ENCODE measurements around the gene BCAS1.

The BCAS1 gene

DNA sequence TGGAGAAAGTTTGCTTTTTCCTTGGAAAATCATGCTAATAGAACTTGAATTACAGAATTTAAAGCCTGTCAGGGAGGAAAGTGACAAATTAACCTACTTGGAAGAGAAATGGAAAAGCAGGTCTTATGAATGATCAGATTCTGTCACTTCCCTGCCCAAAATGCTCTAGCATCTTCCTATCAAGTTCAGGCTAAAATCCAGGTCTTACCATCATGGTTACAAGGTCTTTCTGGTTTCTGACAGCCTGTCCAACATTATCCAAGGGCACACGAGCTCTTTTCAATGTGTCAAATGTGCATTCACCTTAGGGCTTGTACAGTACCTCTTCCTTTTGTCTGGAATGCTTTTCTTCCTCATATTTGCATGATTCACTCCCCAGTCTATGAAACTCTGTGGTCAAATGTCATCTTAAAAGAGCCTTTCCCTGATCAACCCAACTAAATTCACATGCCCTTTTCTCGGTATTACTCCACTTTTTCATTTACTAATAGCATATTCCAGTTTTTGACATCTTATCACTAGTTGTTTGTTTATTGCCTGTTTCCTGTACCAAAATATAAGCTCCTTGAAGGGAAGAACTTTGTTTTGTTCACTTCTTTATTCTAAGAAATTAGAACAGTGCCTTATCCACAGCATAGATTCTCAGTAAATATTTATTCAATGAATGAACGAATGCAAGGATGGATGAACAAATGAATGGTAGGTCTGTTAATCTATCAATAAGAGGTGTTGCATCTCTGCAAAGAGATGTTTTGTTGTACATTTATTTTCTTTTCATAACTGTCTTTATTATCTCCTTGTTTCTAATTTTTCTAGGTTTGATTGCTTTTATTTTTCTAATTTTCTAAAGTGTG lies 139.5 kb downstream of the BCAS1 start:
- Mint-ChIP-seq H3K27me3 (no peaks in the 10 kb centered on the region), H3K4me3 (no peak overlapping the region), H3K4me1 (ENCODE audit: low read depth) (peaks cover 77% of the 10 kb centered on the region), H3K36me3 (ENCODE audit: low read depth) (no peaks in the 10 kb centered on the region), H3K27ac (peak overlapping the region; percentile 48), H3K9me3 (no peaks in the 10 kb centered on the region)
- intact Hi-C loops (cut with micrococcal nuclease) = no loop called here

DNA sequence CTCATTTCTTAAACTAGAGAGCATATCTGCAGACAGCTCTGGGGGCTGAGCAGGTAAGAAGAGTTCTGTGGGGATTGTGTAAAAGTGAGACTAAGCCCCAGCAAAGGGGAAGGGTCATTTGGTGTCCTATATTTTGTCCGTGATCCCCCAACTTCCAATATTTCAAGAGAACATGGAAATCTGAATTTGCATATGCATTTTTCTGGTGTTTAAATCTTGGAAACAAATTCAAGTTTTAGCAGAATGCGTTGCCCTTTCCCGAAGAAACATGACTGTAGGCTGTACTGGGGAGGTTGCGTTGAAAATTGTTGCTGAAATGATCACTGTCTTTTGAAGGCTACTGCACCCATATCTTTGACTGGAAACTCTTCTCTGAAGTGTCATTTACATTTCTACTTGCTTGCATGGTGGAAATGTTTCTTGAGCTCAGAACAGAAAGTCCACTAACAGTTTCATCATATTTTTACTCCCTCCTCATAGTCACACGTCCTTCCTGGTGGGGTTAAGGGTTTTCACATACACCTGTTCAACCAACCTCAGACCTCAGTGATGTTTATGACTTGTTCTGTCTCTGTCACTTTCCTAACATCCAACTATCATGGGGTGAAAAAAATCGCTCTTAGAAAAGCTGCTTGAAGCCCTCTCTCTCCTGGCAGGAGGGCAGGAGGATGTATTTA lies 140.3 kb downstream of the BCAS1 start:
- Mint-ChIP-seq H3K27me3 (no peaks in the 10 kb centered on the region), H3K4me1 (ENCODE audit: low read depth) (peaks cover 74% of the 10 kb centered on the region), H3K4me3 (no peak overlapping the region), H3K27ac (peak overlapping the region; percentile 48), H3K9me3 (no peaks in the 10 kb centered on the region), H3K36me3 (ENCODE audit: low read depth) (no peaks in the 10 kb centered on the region)
- intact Hi-C loops (cut with micrococcal nuclease) = no loop called here

DNA sequence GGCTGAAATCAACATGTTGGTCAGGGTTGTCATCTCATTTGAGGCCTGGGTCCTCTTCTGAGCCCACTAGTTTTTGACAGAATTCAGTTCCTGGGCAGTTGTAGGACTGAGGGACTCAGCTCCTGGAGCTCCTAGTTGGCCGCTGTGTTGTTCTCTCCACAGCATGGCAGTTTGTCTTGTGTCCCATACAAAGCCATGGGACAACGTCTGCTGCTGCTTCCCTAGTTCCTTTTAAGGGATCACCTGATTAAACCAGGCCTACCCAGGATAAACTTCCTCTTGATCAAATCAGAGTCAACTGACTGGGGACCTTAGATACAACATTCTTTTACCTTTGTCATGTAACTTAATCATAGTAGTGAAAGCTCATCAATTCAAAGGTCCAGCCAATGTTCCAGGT lies 141.0 kb downstream of the BCAS1 start:
- H3K9me3 Mint-ChIP-seq = no peaks in the 10 kb centered on the region
- peaks cover 67% of the 10 kb centered on the region for H3K4me1 Mint-ChIP-seq (ENCODE audit: low read depth)
- intact Hi-C loops (cut with micrococcal nuclease) = no loop called here
- no peak overlapping the region for H3K4me3 Mint-ChIP-seq
- no peaks in the 10 kb centered on the region for H3K36me3 Mint-ChIP-seq (ENCODE audit: low read depth)
- no peaks in the 10 kb centered on the region for H3K27me3 Mint-ChIP-seq
- H3K27ac Mint-ChIP-seq = peak overlapping the region; percentile 37

DNA sequence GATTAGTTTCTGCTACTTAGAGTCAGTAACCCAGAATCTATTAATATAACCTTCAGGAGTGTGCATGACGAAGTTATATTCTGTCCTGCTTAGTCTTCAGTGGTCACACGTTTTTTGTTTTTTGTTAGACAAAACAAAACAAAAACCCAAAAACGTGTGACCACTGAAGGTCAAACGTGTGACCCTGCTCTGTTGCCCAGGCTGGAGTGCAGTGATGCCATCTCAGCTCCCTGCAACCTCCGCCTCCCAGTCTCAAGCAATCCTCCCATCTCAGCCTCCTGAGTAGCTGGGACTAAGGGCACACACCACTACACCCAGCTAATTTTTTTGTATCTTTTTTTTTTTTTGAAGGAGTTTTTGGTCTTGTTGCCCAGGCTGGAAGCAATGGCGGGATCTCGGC lies 142.4 kb downstream of the BCAS1 start:
- Mint-ChIP-seq H3K27ac (no peak overlapping the region), H3K36me3 (ENCODE audit: low read depth) (no peaks in the 10 kb centered on the region), H3K4me3 (no peak overlapping the region), H3K27me3 (no peaks in the 10 kb centered on the region), H3K4me1 (ENCODE audit: low read depth) (peaks cover 66% of the 10 kb centered on the region), H3K9me3 (no peaks in the 10 kb centered on the region)
- intact Hi-C loops (cut with micrococcal nuclease) = no loop called here

DNA sequence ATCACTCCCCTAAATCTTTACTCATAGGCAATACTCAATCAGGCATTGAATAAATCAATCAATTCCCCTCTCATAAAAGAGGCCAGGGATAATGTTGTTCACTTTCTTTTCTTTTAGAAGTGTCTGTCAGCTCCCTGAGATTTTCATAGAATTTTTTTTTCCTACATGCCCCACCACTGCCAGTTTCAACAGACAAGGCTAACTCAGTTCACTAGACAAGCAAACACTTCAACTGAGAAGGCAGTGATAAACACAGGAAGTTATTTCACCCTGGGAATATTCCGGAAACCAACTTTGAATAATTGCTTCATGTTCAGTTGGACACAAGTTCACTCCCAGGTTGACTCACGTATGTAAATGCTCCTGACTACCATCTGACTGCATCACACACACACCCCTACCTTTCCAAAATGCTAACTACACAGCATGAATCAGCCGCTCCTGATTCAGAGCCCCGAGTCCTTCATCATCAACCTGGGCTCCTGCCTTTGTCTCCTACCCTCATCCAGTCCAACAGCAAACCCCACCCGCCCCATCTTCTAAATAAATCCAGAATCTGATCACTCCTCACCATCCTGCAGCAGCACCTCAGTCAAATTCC lies 143.9 kb downstream of the BCAS1 start:
- Mint-ChIP-seq H3K4me1 (ENCODE audit: low read depth) (peaks cover 73% of the 10 kb centered on the region), H3K36me3 (ENCODE audit: low read depth) (no peaks in the 10 kb centered on the region), H3K9me3 (no peaks in the 10 kb centered on the region), H3K27me3 (no peaks in the 10 kb centered on the region), H3K27ac (peak overlapping the region; percentile 68), H3K4me3 (no peak overlapping the region)
- intact Hi-C loops (cut with micrococcal nuclease) = no loop called here

DNA sequence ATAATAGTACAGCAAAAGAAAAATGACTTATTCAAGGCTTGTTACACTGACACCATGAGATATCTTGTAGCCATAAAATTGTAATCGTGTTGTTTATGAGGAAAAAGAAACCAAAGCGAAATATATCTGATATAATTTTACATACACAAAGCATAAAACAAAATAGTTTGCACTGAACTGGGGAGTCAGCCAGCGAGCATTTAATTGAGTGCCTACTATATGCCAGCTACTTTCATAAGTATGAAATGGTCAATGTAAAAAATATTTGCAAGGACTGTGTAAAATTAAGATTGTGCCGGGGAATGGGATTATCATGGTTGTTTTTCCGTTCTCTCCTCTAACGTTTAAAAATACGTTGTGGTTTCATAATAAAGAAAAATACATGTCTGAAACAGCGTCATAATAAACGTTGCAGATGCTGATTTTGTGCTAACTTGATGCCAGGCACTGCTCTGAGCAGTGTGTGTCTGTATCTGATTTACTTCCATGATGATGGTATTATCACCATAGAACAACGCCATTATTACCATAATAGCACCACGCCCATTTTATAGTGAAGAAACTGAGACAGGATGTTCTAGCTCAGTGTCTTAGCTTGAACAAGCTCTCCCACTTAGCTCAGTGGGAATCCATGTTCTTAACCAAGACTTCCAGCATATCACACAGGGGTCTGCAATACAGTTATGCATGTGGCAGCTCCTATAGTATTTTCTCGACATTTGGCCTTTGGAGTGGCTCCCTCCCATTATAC lies 144.6 kb downstream of the BCAS1 start:
- Mint-ChIP-seq H3K4me1 (ENCODE audit: low read depth) (peaks cover 73% of the 10 kb centered on the region), H3K27ac (peak overlapping the region; percentile 68), H3K27me3 (no peaks in the 10 kb centered on the region), H3K4me3 (no peak overlapping the region), H3K9me3 (no peaks in the 10 kb centered on the region), H3K36me3 (ENCODE audit: low read depth) (no peaks in the 10 kb centered on the region)
- intact Hi-C loops (cut with micrococcal nuclease) = no loop called here

DNA sequence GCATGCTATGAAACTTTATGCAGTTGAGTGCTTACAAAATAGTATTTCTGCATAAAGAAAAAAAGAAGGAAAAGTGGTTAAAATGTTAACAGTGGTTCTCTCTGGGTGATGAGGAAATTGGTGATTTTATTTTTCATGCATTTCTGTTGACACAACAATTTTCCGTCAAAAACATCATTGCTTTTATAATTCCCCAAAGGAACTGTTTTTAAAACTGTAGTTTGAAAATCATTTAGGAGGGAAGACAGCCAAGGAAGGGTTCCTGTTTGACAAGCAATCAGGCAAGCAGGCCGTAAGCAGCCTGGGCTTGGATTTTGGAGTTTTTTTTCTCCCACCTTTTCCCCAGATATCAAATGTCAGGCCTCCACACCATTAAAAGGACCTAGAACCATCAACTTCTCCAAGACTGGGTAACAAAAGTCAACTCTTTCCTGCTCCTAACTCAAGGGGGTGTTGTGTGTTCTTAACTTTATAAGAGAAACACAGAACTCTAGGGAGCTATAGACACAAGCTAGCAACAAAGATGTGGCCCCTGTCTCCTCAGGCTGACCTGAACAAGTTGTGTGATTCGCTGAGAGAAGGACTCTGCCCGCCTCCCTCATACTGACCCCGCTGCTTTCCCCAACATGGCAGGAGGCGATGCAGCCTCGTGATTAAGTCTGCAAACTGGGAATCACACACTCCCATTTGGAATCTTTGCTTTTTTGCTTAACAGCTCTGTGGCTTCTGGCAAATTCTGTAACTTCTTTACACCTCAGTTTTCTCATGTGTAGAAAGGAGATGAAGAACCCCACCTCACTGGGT lies 146.6 kb downstream of the BCAS1 start:
- H3K4me3 Mint-ChIP-seq = no peak overlapping the region
- intact Hi-C loops (cut with micrococcal nuclease) = no loop called here
- peaks cover 60% of the 10 kb centered on the region for H3K4me1 Mint-ChIP-seq (ENCODE audit: low read depth)
- H3K9me3 Mint-ChIP-seq = no peaks in the 10 kb centered on the region
- no peaks in the 10 kb centered on the region for H3K36me3 Mint-ChIP-seq (ENCODE audit: low read depth)
- H3K27ac Mint-ChIP-seq = peak overlapping the region; percentile 72
- H3K27me3 Mint-ChIP-seq = no peaks in the 10 kb centered on the region

DNA sequence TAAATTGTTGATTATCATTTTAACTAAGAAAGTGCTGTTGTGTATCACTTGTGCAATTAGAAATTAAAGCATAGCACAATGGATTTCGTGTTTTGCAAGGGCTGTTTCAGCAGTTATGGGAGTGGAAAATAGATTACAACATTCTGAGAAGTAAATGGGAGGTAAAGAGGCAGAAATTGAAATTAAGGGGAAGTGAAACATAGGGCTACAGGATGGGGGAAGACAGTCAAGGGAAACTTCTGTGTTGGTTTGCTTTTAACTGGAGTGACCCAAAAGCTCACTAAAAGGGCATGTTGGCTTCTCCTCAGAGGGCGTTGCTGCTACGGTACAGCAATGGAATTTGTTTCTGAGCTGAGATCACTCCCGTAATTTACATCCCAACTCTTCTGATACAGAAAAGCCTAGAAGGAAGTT lies 147.5 kb downstream of the BCAS1 start:
- H3K4me3 Mint-ChIP-seq = peak overlapping the region; percentile 23
- no peaks in the 10 kb centered on the region for H3K36me3 Mint-ChIP-seq (ENCODE audit: low read depth)
- intact Hi-C loops (cut with micrococcal nuclease) = no loop called here
- H3K27ac Mint-ChIP-seq = peak overlapping the region; percentile 72
- H3K4me1 Mint-ChIP-seq (ENCODE audit: low read depth) = peaks cover 61% of the 10 kb centered on the region
- H3K27me3 Mint-ChIP-seq = no peaks in the 10 kb centered on the region
- no peaks in the 10 kb centered on the region for H3K9me3 Mint-ChIP-seq

DNA sequence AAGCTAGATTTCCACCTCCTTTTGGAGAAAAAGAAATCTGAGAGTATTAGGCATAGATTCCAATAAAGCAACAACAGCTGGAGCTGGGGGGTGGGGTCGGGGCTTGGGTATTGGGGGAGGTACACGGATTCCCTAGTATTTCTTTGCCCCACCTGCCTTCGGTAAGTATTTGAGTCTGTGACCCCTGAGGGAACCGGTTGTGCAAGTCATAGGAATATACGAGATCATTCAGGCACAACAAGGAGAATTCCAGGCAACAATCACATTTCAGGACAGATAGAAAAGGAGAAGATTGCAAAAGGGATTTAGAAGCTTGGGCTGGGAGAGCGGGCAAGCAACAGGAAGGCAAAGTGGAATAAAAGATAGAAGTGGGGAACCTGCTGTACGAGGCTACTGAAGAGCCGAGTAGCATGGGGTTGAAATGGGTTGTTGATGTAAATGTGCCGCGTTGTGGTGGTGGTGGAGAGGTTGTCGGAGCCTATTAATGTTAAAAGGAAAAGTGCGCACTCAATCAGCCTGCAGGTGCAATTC lies 148.9 kb downstream of the BCAS1 start:
- no peaks in the 10 kb centered on the region for H3K36me3 Mint-ChIP-seq (ENCODE audit: low read depth)
- H3K27me3 Mint-ChIP-seq = no peaks in the 10 kb centered on the region
- peak overlapping the region; percentile 72 for H3K27ac Mint-ChIP-seq
- no peaks in the 10 kb centered on the region for H3K9me3 Mint-ChIP-seq
- intact Hi-C loops (cut with micrococcal nuclease) = no loop called here
- H3K4me1 Mint-ChIP-seq (ENCODE audit: low read depth) = peaks cover 68% of the 10 kb centered on the region
- no peak overlapping the region for H3K4me3 Mint-ChIP-seq

DNA sequence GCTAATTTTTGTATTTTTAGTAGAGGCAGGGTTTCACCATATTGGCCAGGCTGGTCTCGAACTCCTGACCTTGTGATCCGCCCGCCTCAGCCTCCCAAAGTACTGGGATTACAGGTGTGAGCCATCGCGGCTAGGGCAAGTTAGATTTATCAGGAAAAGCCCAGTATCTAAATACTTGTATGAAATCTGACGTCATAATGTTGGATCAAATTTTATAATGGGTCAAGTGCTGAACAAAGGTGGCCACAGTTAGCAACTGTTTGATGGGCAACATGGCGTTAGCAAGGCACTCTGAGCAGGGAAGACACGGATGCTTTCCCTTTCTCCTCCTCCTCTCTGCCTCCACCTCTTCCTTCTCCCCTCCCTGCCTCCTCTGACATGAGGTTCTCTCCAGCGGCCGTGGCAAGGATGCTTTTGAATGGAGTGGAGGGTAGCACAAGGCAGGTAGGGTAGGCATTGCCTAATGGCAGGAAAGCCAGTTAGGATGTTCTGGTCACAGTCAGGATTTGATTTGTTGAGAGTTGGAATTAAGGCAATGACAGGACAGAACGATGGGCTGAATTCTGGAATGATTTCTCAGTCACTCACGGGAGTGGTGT lies 149.6 kb downstream of the BCAS1 start:
- Mint-ChIP-seq H3K27ac (peak overlapping the region; percentile 72), H3K9me3 (no peaks in the 10 kb centered on the region), H3K27me3 (no peaks in the 10 kb centered on the region), H3K4me1 (ENCODE audit: low read depth) (peaks cover 68% of the 10 kb centered on the region), H3K4me3 (no peak overlapping the region), H3K36me3 (ENCODE audit: low read depth) (no peaks in the 10 kb centered on the region)
- intact Hi-C loops (cut with micrococcal nuclease) = no loop called here

DNA sequence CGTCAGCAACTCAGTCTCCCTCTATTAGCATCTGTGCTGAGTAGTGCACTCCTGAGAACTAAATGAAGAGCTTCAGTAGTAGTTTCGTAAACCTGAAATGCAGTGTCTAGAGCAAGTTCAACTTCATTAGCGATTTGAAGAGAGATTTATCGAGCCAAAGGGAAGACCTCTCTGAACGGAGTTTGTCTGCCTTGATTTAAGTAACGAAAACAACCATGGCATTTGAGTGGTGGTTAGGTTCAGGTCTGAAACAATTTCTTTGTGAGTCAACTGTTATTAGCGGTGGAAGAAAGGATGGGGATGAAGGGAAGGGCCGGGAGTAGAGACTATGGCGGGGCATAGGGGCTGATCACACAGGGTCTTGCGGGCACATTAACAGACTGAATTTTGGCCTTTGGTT lies 150.5 kb downstream of the BCAS1 start:
- Mint-ChIP-seq H3K36me3 (ENCODE audit: low read depth) (no peaks in the 10 kb centered on the region), H3K27ac (peak overlapping the region; percentile 25), H3K4me1 (ENCODE audit: low read depth) (peaks cover 73% of the 10 kb centered on the region), H3K4me3 (no peak overlapping the region), H3K9me3 (no peaks in the 10 kb centered on the region), H3K27me3 (no peaks in the 10 kb centered on the region)
- intact Hi-C loops (cut with micrococcal nuclease) = loop anchor here (5.0 to 10.0 kb wide), 3 partner anchors 165 to 263 kb away; no protein-coding TSS in a partner anchor

DNA sequence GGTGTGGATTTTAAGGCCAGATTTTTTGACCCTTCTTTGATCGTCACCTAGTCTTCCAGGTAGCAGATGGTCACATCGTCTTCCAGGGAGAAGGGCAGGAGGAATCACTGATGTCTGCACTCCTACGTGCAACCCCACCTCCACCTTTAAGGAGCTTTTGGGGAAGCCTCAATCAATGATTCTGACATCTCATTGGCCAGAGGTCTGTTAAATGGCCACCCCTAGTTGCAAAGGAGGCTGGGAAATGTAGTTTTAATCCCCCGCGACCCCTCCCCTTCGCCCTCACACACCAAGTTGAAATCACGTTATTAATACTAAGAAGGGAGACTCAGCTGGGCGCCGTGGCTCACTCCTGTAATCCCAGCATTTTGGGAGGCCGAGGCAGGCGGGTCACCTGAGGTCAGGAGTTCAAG lies 151.4 kb downstream of the BCAS1 start:
- Mint-ChIP-seq H3K9me3 (no peaks in the 10 kb centered on the region), H3K4me3 (no peak overlapping the region), H3K27me3 (no peaks in the 10 kb centered on the region), H3K4me1 (ENCODE audit: low read depth) (peaks cover 79% of the 10 kb centered on the region), H3K27ac (no peak overlapping the region), H3K36me3 (ENCODE audit: low read depth) (no peaks in the 10 kb centered on the region)
- intact Hi-C loops (cut with micrococcal nuclease) = loop anchor here (5.0 to 10.0 kb wide), 3 partner anchors 164 to 262 kb away; no protein-coding TSS in a partner anchor

DNA sequence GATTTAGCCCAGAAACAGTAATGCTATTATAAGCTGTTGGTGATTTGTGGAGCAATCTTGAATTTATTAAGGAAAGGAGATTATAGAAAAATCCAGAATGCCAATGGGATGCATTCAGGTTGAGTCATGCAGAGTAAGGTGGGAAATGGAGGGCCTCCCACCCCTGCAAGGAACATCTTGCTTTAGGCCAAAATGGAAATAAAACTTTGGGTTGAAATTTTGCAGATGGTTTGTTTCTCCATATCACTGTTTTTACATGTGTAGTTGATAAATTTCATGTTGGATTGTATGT lies 152.4 kb downstream of the BCAS1 start:
- peak overlapping the region; percentile 95 for H3K27ac Mint-ChIP-seq
- no peaks in the 10 kb centered on the region for H3K27me3 Mint-ChIP-seq
- H3K9me3 Mint-ChIP-seq = no peaks in the 10 kb centered on the region
- H3K4me3 Mint-ChIP-seq = no peak overlapping the region
- H3K4me1 Mint-ChIP-seq (ENCODE audit: low read depth) = peaks cover 71% of the 10 kb centered on the region
- H3K36me3 Mint-ChIP-seq (ENCODE audit: low read depth) = no peaks in the 10 kb centered on the region
- intact Hi-C loops (cut with micrococcal nuclease) = loop anchor here (5.0 to 10.0 kb wide), 3 partner anchors 163 to 261 kb away; no protein-coding TSS in a partner anchor

Data from dendritic cell treated with granulocyte-macrophage colony-stimulating factor and Interleukin-4, amounts not matched to agents 40 ng/mL and 50 ng/mL, for 4 days (primary cell).